WTC11 (cell line): Measurements from ENCODE around the gene BFAR. TPM values are rescaled to one million over a fixed set of nuclear protein-coding genes. Genes with fewer than 3 reads are reported as not detected.
A peak's percentile ranks its signal among the peaks of the same experiment; 100 is the strongest.

Source experiments
- ATAC-seq: fragments of 200-7000 bp; cut with Tn5 transposase; 2 replicates; pipeline ENCODE4 v1.10.0; 2021; ENCODE audit warnings: mild to moderate bottlenecking, moderate library complexity
- CTCF ChIA-PET: fragments of 300-600 bp; sonication (Branson Sonifier 250); formaldehyde crosslinking; loops from one replicate; lab custom pipeline; 2021; ENCODE audit warnings: antibody characterized with exemption; lab: Charles Lee
- POLR2A ChIA-PET: fragments of 350-600 bp; sonication (Branson Sonifier 250); formaldehyde crosslinking; loops from one replicate; lab custom pipeline; 2021; ENCODE audit warnings: antibody characterized with exemption; lab: Charles Lee
- DNase-seq: peaks from one replicate; pipeline ENCODE4 v3.0.0; 2021; ENCODE audit warnings: low spot score
- H3K27ac Mint-ChIP-seq: 2 replicates; pipeline ENCODE4 v1.8.0; 2021; ENCODE audit warnings: mixed read lengths
- H3K27me3 Mint-ChIP-seq: 2 replicates; pipeline ENCODE4 v1.8.0; 2021; ENCODE audit warnings: low read depth, mild to moderate bottlenecking, moderate library complexity, mixed read lengths
- H3K36me3 Mint-ChIP-seq: 2 replicates; pipeline ENCODE4 v1.8.0; 2021; ENCODE audit warnings: mixed read lengths
- H3K4me1 Mint-ChIP-seq: 2 replicates; pipeline ENCODE4 v1.8.0; 2022; ENCODE audit warnings: mixed read lengths
- H3K4me3 Mint-ChIP-seq: 2 replicates; pipeline ENCODE4 v1.8.0; 2021; ENCODE audit warnings: mild to moderate bottlenecking, moderate library complexity, mixed read lengths
- H3K9me3 Mint-ChIP-seq: 2 replicates; pipeline ENCODE4 v1.8.0; 2021; ENCODE audit warnings: mixed read lengths
- CREB1 ChIP-seq: sonication (generic); formaldehyde crosslinking; IDR thresholded peaks from 2 replicates; pipeline ENCODE4 v1.8.0; 2023; ENCODE audit warnings: mild to moderate bottlenecking, missing genetic modification reagents
- ELF4 ChIP-seq: sonication (generic); formaldehyde crosslinking; IDR thresholded peaks from 2 replicates; pipeline ENCODE4 v1.8.1; 2022; ENCODE audit warnings: low read depth, mild to moderate bottlenecking, moderate library complexity, missing genetic modification reagents
- FOXJ3 ChIP-seq: sonication (generic); formaldehyde crosslinking; IDR thresholded peaks from 2 replicates; pipeline ENCODE4 v1.9.0; 2021; ENCODE audit warnings: missing genetic modification reagents, mild to moderate bottlenecking, borderline replicate concordance
- FOXK1 ChIP-seq: sonication (generic); formaldehyde crosslinking; IDR thresholded peaks from 2 replicates; pipeline ENCODE4 v1.8.0; 2022; ENCODE audit warnings: mild to moderate bottlenecking, moderate library complexity, missing genetic modification reagents
- HMGA2 ChIP-seq: fragments of 250-450 bp; sonication (Bioruptor Pico); IDR thresholded peaks from 2 replicates; pipeline ENCODE4 v1.4.0; 2021; ENCODE audit warnings: mild to moderate bottlenecking, moderate library complexity
- MXD4 ChIP-seq: fragments of 250-450 bp; sonication (Bioruptor Pico); IDR thresholded peaks from 2 replicates; pipeline ENCODE4 v1.8.0; 2021; ENCODE audit warnings: mild to moderate bottlenecking, moderate library complexity, borderline replicate concordance
- NR3C1 ChIP-seq: sonication (generic); formaldehyde crosslinking; conservative IDR thresholded peaks from 2 replicates; pipeline ENCODE4 v1.8.1; 2023; ENCODE audit warnings: low read depth, mild to moderate bottlenecking, missing genetic modification reagents
- SMAD3 ChIP-seq: sonication (generic); formaldehyde crosslinking; IDR thresholded peaks from 2 replicates; pipeline ENCODE4 v1.8.0; 2022; ENCODE audit warnings: missing genetic modification reagents, mild to moderate bottlenecking, borderline replicate concordance
- SOX15 ChIP-seq: fragments of 250-450 bp; sonication (Bioruptor Pico); IDR thresholded peaks from 2 replicates; pipeline ENCODE4 v1.9.0; 2021; ENCODE audit warnings: mild to moderate bottlenecking
- TCF7 ChIP-seq: sonication (generic); formaldehyde crosslinking; IDR thresholded peaks from 2 replicates; pipeline ENCODE4 v1.8.0; 2022; ENCODE audit warnings: mild to moderate bottlenecking, low read depth, missing genetic modification reagents, moderate library complexity
- TEAD1 ChIP-seq: sonication (generic); formaldehyde crosslinking; IDR thresholded peaks from 2 replicates; pipeline ENCODE4 v1.8.0; 2022; ENCODE audit warnings: mild to moderate bottlenecking, missing genetic modification reagents
- TEAD4 ChIP-seq: sonication (generic); formaldehyde crosslinking; IDR thresholded peaks from 2 replicates; pipeline ENCODE4 v1.8.0; 2022; ENCODE audit warnings: mild to moderate bottlenecking, missing genetic modification reagents
- ZNF138 ChIP-seq: sonication (generic); formaldehyde crosslinking; conservative IDR thresholded peaks from 2 replicates; pipeline ENCODE4 v1.8.1; 2022; ENCODE audit warnings: mild to moderate bottlenecking, moderate library complexity, missing genetic modification reagents
- ZNF232 ChIP-seq: sonication (generic); formaldehyde crosslinking; IDR thresholded peaks from 2 replicates; pipeline ENCODE4 v1.8.0; 2022; ENCODE audit warnings: mild to moderate bottlenecking, missing genetic modification reagents
- ZNF317 ChIP-seq: sonication (generic); formaldehyde crosslinking; IDR thresholded peaks from 2 replicates; pipeline ENCODE4 v1.8.1; 2023; ENCODE audit warnings: low read depth, mild to moderate bottlenecking, moderate library complexity, missing genetic modification reagents, borderline replicate concordance
- total RNA-seq: library from RNA; stranded (reverse); gene quantifications from 3 replicates; pipeline ENCODE4 v1.2.3, GENCODE V29; 2021
- TF ChIP-seq, protein P1 (sequence below): sonication (generic); formaldehyde crosslinking; IDR thresholded peaks from 2 replicates; pipeline ENCODE4 v1.8.1; 2022; ENCODE audit warnings: missing genetic modification reagents, borderline replicate concordance
- TF ChIP-seq, protein P2 (sequence below): sonication (generic); formaldehyde crosslinking; conservative IDR thresholded peaks from 2 replicates; pipeline ENCODE4 v1.8.1; 2022; ENCODE audit warnings: mild to moderate bottlenecking, missing genetic modification reagents
- TF ChIP-seq, protein P3 (sequence below): sonication (generic); formaldehyde crosslinking; IDR thresholded peaks from 2 replicates; pipeline ENCODE4 v1.8.1; 2022; ENCODE audit warnings: mild to moderate bottlenecking, missing genetic modification reagents, moderate library complexity, borderline replicate concordance
- TF ChIP-seq, protein P4 (sequence below): fragments of 250-450 bp; sonication (Bioruptor Pico); IDR thresholded peaks from 2 replicates; pipeline ENCODE4 v1.9.0; 2021; ENCODE audit warnings: mild to moderate bottlenecking
- TF ChIP-seq, protein P5 (sequence below): sonication (generic); formaldehyde crosslinking; IDR thresholded peaks from 2 replicates; pipeline ENCODE4 v1.8.0; 2023; ENCODE audit warnings: mild to moderate bottlenecking, missing genetic modification reagents
- TF ChIP-seq, protein P6 (sequence below): sonication (generic); formaldehyde crosslinking; IDR thresholded peaks from 2 replicates; pipeline ENCODE4 v1.8.0; 2022; ENCODE audit warnings: mild to moderate bottlenecking, missing genetic modification reagents
- TF ChIP-seq, protein P7 (sequence below): sonication (generic); formaldehyde crosslinking; IDR thresholded peaks from 2 replicates; pipeline ENCODE4 v1.8.1; 2023; ENCODE audit warnings: mild to moderate bottlenecking, missing genetic modification reagents
- TF ChIP-seq, protein P8 (sequence below): sonication (generic); formaldehyde crosslinking; IDR thresholded peaks from 2 replicates; pipeline ENCODE4 v1.8.1; 2023; ENCODE audit warnings: mild to moderate bottlenecking, moderate library complexity, missing genetic modification reagents

The BFAR gene
- total RNA-seq, 1 experiment from 2014 or later = 70.3 TPM

DNA sequence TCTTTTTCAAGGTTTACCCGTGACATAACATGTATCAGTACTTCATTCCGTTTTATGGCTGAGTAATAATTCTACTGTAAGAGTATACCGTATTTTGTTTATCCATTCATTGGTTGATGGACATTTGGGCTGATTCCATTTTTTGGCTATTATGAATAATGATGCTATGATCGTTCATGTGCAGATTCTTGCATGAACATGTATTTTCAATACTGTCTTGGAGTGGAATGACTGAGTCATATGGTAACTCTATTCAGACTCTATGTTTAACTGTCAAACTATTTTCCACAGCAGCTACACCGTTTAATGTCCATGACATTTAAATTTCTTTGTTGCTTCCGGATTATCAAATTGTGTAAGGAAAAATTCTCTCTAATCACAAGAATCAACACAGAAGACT is 17.9 kb downstream of the BFAR start:
- H3K27ac Mint-ChIP-seq = no peak overlapping the region
- peaks cover 59% of the 10 kb centered on the region for H3K36me3 Mint-ChIP-seq
- no peak overlapping the region for H3K4me3 Mint-ChIP-seq
- no peaks in the 10 kb centered on the region for H3K4me1 Mint-ChIP-seq
- no peak for TF ChIP-seq FOXK1
- TF ChIP-seq TCF7 = no peak
- TF ChIP-seq NR3C1 (CRISPR knock-in tag) = no peak
- no peak for TF ChIP-seq SOX15 (CRISPR knock-in tag)
- no peak for TF ChIP-seq ZNF317
- TF ChIP-seq CREB1 (CRISPR knock-in tag) = no peak
- TF ChIP-seq FOXJ3 (CRISPR knock-in tag) = no peak
- TF ChIP-seq, protein P1, sequence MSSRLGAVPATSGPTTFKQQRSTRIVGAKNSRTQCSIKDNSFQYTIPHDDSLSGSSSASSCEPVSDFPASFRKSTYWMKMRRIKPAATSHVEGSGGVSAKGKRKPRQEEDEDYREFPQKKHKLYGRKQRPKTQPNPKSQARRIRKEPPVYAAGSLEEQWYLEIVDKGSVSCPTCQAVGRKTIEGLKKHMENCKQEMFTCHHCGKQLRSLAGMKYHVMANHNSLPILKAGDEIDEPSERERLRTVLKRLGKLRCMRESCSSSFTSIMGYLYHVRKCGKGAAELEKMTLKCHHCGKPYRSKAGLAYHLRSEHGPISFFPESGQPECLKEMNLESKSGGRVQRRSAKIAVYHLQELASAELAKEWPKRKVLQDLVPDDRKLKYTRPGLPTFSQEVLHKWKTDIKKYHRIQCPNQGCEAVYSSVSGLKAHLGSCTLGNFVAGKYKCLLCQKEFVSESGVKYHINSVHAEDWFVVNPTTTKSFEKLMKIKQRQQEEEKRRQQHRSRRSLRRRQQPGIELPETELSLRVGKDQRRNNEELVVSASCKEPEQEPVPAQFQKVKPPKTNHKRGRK (CRISPR knock-in tag) = no peak
- TF ChIP-seq SMAD3 (CRISPR knock-in tag) = no peak
- no peak for TF ChIP-seq ZNF138 (CRISPR knock-in tag)
- TF ChIP-seq, protein P2, sequence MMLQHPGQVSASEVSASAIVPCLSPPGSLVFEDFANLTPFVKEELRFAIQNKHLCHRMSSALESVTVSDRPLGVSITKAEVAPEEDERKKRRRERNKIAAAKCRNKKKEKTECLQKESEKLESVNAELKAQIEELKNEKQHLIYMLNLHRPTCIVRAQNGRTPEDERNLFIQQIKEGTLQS (CRISPR knock-in tag) = no peak
- TF ChIP-seq, protein P3, sequence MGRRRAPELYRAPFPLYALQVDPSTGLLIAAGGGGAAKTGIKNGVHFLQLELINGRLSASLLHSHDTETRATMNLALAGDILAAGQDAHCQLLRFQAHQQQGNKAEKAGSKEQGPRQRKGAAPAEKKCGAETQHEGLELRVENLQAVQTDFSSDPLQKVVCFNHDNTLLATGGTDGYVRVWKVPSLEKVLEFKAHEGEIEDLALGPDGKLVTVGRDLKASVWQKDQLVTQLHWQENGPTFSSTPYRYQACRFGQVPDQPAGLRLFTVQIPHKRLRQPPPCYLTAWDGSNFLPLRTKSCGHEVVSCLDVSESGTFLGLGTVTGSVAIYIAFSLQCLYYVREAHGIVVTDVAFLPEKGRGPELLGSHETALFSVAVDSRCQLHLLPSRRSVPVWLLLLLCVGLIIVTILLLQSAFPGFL = no peak
- DNase-seq = no peak
- POLR2A ChIA-PET = no interaction called here
- CTCF ChIA-PET = no interaction called here
- no peaks in the 10 kb centered on the region for H3K9me3 Mint-ChIP-seq
- no peaks in the 10 kb centered on the region for H3K27me3 Mint-ChIP-seq
- ATAC-seq = no peak

DNA sequence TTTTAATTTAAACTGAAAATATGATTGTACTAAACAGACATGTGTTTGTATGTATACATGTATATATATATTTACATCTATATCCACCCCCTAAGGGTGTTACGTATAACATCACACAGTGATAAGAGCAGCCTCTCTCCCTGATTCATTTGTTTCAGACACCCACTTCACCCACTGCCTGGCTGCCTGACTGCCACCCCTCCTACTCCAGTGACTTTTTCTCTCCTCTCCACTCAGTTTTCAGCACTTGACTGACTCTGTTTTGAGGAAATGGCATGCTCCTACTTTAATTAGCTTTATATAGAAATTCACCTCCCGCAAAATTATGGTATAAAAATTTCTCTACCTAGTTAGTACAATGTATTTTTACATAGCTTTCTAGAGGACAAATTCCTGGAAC is 20.0 kb downstream of the BFAR start:
- CTCF ChIA-PET = no interaction called here
- H3K9me3 Mint-ChIP-seq = no peaks in the 10 kb centered on the region
- POLR2A ChIA-PET = no interaction called here
- no peaks in the 10 kb centered on the region for H3K4me1 Mint-ChIP-seq
- H3K27me3 Mint-ChIP-seq = no peaks in the 10 kb centered on the region
- H3K36me3 Mint-ChIP-seq = peaks cover 60% of the 10 kb centered on the region
- H3K4me3 Mint-ChIP-seq = no peak overlapping the region
- no peak for TF ChIP-seq TEAD1 (CRISPR knock-in tag)
- TF ChIP-seq, protein P4, sequence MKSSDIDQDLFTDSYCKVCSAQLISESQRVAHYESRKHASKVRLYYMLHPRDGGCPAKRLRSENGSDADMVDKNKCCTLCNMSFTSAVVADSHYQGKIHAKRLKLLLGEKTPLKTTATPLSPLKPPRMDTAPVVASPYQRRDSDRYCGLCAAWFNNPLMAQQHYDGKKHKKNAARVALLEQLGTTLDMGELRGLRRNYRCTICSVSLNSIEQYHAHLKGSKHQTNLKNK (CRISPR knock-in tag) = no peak
- TF ChIP-seq, protein P5, sequence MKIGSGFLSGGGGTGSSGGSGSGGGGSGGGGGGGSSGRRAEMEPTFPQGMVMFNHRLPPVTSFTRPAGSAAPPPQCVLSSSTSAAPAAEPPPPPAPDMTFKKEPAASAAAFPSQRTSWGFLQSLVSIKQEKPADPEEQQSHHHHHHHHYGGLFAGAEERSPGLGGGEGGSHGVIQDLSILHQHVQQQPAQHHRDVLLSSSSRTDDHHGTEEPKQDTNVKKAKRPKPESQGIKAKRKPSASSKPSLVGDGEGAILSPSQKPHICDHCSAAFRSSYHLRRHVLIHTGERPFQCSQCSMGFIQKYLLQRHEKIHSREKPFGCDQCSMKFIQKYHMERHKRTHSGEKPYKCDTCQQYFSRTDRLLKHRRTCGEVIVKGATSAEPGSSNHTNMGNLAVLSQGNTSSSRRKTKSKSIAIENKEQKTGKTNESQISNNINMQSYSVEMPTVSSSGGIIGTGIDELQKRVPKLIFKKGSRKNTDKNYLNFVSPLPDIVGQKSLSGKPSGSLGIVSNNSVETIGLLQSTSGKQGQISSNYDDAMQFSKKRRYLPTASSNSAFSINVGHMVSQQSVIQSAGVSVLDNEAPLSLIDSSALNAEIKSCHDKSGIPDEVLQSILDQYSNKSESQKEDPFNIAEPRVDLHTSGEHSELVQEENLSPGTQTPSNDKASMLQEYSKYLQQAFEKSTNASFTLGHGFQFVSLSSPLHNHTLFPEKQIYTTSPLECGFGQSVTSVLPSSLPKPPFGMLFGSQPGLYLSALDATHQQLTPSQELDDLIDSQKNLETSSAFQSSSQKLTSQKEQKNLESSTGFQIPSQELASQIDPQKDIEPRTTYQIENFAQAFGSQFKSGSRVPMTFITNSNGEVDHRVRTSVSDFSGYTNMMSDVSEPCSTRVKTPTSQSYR = no peak
- no peak for TF ChIP-seq ZNF232 (CRISPR knock-in tag)
- TF ChIP-seq SMAD3 (CRISPR knock-in tag) = no peak
- no peak for TF ChIP-seq HMGA2 (CRISPR knock-in tag)
- no peak for TF ChIP-seq ELF4 (CRISPR knock-in tag)
- DNase-seq (no peak), ATAC-seq (no peak)
- H3K27ac Mint-ChIP-seq = no peak overlapping the region

DNA sequence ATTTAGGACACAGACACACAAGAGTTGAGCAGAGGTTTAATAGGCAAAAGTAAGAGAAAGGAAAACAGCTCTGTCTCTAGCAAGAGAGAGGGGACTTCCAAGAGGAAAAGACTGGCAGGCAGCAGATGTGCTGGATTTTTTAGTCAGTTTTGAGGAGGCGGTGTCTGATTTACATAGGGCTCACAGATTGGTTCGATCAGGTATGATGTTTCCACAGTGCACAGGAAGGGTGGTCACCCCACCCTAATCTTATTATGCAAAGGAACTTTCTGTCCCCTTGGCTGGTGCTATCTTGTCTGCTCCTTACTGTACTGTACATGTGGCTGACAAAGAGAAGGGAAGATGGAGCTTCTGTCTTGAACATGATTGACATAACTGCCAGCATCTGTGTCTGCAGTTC is 25.3 kb downstream of the BFAR start:
- POLR2A ChIA-PET = no interaction called here
- ATAC-seq = no peak
- no peak for TF ChIP-seq TEAD1 (CRISPR knock-in tag)
- no peak for TF ChIP-seq TEAD4 (CRISPR knock-in tag)
- TF ChIP-seq, protein P6, sequence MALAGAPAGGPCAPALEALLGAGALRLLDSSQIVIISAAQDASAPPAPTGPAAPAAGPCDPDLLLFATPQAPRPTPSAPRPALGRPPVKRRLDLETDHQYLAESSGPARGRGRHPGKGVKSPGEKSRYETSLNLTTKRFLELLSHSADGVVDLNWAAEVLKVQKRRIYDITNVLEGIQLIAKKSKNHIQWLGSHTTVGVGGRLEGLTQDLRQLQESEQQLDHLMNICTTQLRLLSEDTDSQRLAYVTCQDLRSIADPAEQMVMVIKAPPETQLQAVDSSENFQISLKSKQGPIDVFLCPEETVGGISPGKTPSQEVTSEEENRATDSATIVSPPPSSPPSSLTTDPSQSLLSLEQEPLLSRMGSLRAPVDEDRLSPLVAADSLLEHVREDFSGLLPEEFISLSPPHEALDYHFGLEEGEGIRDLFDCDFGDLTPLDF (CRISPR knock-in tag) = no peak
- TF ChIP-seq ZNF232 (CRISPR knock-in tag) = no peak
- TF ChIP-seq MXD4 = no peak
- TF ChIP-seq CREB1 (CRISPR knock-in tag) = no peak
- TF ChIP-seq SOX15 (CRISPR knock-in tag) = no peak
- TF ChIP-seq, protein P7, sequence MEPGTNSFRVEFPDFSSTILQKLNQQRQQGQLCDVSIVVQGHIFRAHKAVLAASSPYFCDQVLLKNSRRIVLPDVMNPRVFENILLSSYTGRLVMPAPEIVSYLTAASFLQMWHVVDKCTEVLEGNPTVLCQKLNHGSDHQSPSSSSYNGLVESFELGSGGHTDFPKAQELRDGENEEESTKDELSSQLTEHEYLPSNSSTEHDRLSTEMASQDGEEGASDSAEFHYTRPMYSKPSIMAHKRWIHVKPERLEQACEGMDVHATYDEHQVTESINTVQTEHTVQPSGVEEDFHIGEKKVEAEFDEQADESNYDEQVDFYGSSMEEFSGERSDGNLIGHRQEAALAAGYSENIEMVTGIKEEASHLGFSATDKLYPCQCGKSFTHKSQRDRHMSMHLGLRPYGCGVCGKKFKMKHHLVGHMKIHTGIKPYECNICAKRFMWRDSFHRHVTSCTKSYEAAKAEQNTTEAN (CRISPR knock-in tag) = no peak
- TF ChIP-seq, protein P8, sequence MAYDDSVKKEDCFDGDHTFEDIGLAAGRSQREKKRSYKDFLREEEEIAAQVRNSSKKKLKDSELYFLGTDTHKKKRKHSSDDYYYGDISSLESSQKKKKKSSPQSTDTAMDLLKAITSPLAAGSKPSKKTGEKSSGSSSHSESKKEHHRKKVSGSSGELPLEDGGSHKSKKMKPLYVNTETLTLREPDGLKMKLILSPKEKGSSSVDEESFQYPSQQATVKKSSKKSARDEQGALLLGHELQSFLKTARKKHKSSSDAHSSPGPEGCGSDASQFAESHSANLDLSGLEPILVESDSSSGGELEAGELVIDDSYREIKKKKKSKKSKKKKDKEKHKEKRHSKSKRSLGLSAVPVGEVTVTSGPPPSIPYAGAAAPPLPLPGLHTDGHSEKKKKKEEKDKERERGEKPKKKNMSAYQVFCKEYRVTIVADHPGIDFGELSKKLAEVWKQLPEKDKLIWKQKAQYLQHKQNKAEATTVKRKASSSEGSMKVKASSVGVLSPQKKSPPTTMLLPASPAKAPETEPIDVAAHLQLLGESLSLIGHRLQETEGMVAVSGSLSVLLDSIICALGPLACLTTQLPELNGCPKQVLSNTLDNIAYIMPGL (CRISPR knock-in tag) = no peak

More for the DNA sequence above, 25.3 kb downstream of the BFAR start:
- CTCF ChIA-PET = no interaction called here
- H3K4me1 Mint-ChIP-seq = no peaks in the 10 kb centered on the region
- no peak for DNase-seq
- H3K4me3 Mint-ChIP-seq = no peak overlapping the region
- H3K27me3 Mint-ChIP-seq = no peaks in the 10 kb centered on the region
- no peaks in the 10 kb centered on the region for H3K9me3 Mint-ChIP-seq
- H3K36me3 Mint-ChIP-seq = peaks cover 56% of the 10 kb centered on the region
- peak overlapping the region; percentile 55; the same call in 1 of the 2 replicates for H3K27ac Mint-ChIP-seq
